ENCODE data around the gene JDP2.
"Not testable (repeated sequence)": the region's sequence is repeated elsewhere in the genome, so short reads cannot be mapped to it uniquely, and the experiment has no call there.

JDP2 gene

GRCh38 chr14:75456069-75456996, 28.5 kb downstream of the JDP2 start:
- DNase-seq (ENCODE audit: low read depth), result no peak

DNA sequence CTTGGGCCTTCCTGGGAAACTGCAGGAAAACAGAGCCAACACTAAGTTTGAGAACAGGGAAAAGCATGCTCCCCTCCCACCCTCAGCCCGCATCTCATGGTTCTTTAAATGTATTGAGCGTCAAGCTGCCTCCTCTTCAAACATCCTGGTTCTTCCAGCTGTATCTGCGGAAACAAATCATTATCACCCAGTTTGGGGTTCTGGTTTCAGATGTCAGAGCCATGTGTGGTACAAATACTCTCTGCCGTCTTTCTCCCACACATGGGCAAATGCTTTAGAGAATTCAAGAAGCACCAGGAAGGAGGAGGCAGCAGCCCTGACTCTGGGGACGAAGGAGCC, 29.1 kb downstream of the JDP2 start:
- no peak for DNase-seq (ENCODE audit: low read depth)

DNA sequence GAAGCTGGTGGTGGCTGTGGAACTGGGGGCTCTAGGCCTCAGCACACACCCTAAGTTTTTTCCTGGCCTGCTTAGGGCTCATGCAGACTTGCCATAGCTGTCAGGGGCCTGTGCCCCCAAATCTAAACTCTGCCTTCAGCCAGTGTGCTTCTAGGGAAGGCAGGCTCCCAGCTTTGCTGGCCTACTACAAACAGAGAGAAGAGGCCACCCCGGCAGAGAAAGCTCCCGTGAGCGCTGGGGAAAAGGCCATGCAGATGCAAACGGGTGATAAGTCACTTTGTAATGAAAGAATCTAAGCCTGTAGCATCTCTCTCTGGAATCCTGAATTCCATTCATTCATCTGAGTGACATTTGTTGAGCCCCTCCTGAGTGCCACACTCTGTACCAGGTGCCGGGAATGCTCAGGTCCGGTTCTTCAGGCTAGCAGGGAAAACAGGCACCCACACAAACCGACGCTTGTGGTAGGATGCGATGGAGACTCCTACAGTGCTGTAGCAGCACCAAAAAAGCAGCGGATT, 29.9 kb downstream of the JDP2 start:
- DNase-seq (ENCODE audit: low read depth), result no peak

DNA sequence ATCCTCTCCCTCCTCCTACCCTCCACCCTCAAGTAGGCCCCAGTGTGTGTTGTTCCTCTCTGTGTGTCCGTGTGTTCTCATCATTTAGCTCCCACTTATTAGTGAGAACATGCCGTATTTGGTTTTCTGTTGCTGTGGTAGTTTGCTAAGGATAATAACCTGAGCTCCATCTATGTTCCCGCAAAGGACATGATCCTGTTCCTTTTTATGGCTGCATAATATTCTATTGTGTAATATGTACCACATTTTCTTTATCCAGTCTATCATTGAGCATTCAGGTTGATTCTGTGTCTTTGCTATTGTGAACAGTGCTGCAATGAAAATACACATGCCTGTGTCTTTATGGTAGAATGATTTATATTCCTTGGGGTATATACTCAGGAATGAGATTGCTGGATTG, 30.5 kb downstream of the JDP2 start:
- no peak for DNase-seq (ENCODE audit: low read depth)

- no peak for DNase-seq (ENCODE audit: low read depth)
Measured at GRCh38 chr14:75459099-75459741, 31.4 kb downstream of the JDP2 start.

GRCh38 chr14:75459791-75460190, 32.0 kb downstream of the JDP2 start:
- DNase-seq (ENCODE audit: low read depth), result no peak

- DNase-seq (ENCODE audit: low read depth), result no peak
Measured at GRCh38 chr14:75460394-75460793, 32.6 kb downstream of the JDP2 start.

- DNase-seq (ENCODE audit: low read depth), result no peak
Measured at GRCh38 chr14:75461303-75461702, 33.5 kb downstream of the JDP2 start.

DNA sequence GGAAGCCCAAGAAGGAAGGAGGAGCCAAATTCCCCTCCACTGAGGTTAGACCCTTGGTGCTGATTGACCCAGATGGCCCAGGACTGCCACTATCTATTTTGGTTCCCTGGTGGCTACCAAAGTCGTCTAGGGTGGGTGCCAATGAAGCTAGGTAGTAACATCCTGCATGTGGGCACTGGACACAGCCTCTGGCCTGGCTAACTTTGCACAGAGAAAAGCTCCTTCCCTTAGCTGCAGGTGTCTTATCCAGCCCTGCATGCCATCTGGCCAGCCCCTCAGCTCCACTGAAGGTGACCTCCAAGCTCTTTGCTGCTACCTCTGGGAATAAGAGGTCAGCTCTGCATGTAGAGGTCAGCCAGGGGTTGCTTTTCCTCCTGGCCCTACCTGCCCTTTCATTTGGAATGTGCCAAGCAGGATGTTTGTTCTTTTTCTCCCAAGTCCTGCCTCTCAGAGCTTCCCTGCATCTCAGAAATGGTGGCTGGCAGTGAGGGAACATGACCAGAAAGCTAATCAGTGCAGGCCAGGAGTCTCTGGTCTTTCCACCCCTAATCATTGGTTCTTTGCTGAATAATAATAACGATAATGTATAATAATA, 34.0 kb downstream of the JDP2 start:
- no peak for DNase-seq (ENCODE audit: low read depth)

- no peak for DNase-seq (ENCODE audit: low read depth)
Measured at GRCh38 chr14:75464626-75465025, 36.8 kb downstream of the JDP2 start.

GRCh38 chr14:75467763-75468162, 39.9 kb downstream of the JDP2 start:
- no peak for DNase-seq (ENCODE audit: low read depth)

DNA sequence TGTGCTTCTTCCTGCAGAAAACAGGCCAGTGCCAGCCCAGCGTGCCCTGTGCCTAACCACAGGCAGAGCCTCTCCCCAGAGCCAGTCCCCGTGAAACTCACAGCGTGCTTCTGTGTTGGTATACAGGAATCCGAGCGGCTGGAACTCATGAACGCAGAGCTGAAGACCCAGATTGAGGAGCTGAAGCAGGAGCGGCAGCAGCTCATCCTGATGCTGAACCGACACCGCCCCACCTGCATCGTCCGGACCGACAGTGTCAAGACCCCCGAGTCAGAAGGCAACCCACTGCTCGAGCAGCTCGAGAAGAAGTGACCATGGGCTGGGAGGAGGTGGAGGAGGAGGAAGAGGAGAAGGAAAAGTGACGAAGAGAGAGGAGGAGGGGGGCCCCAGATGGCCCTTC, 41.3 kb downstream of the JDP2 start:
- no peak for DNase-seq (ENCODE audit: low read depth)

DNA sequence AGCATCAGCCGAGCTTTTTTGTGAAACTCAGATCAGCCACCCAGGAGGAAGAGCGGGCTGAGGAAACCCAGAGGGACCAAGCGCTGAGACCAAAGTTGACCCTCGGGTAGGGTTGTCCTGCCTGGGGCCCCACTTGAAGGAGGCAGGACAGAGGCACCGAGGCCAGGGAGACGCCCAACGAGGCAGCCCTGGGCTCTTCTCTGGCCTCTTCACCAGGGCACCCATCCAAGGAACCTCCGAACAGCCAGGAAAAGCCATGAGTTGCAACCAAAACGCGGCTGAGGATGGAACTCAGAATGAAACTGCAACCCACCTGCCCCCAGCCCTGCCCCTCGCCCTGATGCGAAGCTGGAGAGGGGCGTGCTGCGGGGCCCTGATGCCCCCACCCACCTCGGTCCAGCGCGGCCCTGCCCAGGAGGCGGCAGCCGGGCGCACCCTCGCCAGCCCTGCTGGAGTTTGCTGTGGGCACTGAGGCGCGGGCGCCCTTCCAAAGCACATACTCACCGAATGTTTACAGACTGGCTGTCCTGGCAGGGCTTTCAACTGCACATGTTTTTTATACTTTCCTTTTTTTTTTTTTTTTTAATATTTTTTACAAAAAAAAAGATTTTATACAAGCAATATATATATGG, 41.9 kb downstream of the JDP2 start:
- DNase-seq (ENCODE audit: low read depth), result no peak

GRCh38 chr14:75470238-75470797, 42.5 kb downstream of the JDP2 start:
- no peak for DNase-seq (ENCODE audit: low read depth)

DNA sequence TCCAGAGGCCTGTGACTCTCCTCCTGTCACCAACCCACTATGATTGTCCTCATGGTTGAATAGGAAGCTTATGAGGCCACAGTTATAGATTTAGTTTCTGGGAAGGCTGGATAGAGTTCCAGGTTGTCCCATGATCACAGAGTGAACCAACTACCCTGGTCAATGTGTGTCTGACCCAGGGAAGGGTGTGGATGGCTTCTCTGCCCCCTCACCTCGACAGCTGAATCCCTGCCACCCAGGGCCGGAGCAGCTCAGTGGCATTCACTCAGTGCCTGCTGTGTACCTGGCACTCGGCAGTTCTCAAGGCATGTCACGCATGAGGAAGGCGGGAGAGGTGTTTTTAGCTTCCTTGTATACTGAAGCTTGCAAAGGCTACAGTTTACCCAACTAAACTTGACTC, 43.2 kb downstream of the JDP2 start:
- no peak for DNase-seq (ENCODE audit: low read depth)

GRCh38 chr14:75474127-75474526, 46.3 kb downstream of the JDP2 start:
- not testable (repeated sequence) for DNase-seq (ENCODE audit: low read depth)

GRCh38 chr14:75476274-75476995, 48.6 kb downstream of the JDP2 start:
- no peak for DNase-seq (ENCODE audit: low read depth)

DNA sequence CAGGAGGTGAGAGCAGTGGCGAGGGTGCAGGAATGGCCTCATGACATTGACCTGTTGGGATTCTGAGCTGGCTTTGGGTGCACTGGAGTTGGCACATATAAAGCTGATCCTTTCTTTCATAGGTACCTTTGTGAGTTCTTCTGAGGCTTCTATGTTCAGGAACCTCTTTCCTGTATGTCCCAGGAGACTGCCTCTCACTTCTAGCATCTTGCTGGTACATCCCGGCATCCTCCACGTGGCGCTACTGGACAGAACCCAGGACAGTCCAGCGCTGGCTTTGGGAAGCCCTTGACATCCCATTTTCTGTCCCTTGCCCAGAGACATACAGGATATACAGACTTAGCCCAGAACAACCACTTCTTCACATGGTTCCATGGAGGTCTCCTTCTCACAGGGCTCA, 50.1 kb downstream of the JDP2 start:
- no peak for DNase-seq (ENCODE audit: low read depth)

- DNase-seq (ENCODE audit: low read depth), result no peak
Measured at GRCh38 chr14:75479770-75480600, 52.2 kb downstream of the JDP2 start.

GRCh38 chr14:75482366-75482765, 54.5 kb downstream of the JDP2 start:
- no peak for DNase-seq (ENCODE audit: low read depth)

Measured in T follicular helper cell (primary cell).